AG04449 (cell line): ENCODE results near the gene ATP2B2.

Experiments
- CTCF ChIA-PET: fragments of 350-600 bp; formaldehyde crosslinking; extraction: SDS; loops from one replicate; lab custom pipeline; 2021; ENCODE audit warnings: antibody characterized with exemption; lab: Yijun Ruan, JAX
- POLR2A ChIA-PET: fragments of 400-600, 350-600 bp; formaldehyde crosslinking; extraction: SDS; loops from one replicate; lab custom pipeline; 2020; ENCODE audit warnings: antibody characterized with exemption, inconsistent platforms; lab: Yijun Ruan, JAX
- DNase-seq: peaks from one replicate; pipeline ENCODE4 v3.0.0-alpha.2; 2010; ENCODE audit warnings: low read depth, low spot score
- H3K4me3 ChIP-seq: 2 replicates; pipeline ENCODE4 v1.5.1; 2011; ENCODE audit warnings: low read depth, mild to moderate bottlenecking, control low read depth, low read length
- CTCF ChIP-seq: IDR thresholded peaks from one replicate; pipeline ENCODE4 v1.5.1; 2011; ENCODE audit warnings: mild to moderate bottlenecking, moderate library complexity, low read length, control low read depth, inconsistent platforms; ENCODE audit not compliant: insufficient read depth; ENCODE audit errors: missing control alignments

ATP2B2 gene

DNA sequence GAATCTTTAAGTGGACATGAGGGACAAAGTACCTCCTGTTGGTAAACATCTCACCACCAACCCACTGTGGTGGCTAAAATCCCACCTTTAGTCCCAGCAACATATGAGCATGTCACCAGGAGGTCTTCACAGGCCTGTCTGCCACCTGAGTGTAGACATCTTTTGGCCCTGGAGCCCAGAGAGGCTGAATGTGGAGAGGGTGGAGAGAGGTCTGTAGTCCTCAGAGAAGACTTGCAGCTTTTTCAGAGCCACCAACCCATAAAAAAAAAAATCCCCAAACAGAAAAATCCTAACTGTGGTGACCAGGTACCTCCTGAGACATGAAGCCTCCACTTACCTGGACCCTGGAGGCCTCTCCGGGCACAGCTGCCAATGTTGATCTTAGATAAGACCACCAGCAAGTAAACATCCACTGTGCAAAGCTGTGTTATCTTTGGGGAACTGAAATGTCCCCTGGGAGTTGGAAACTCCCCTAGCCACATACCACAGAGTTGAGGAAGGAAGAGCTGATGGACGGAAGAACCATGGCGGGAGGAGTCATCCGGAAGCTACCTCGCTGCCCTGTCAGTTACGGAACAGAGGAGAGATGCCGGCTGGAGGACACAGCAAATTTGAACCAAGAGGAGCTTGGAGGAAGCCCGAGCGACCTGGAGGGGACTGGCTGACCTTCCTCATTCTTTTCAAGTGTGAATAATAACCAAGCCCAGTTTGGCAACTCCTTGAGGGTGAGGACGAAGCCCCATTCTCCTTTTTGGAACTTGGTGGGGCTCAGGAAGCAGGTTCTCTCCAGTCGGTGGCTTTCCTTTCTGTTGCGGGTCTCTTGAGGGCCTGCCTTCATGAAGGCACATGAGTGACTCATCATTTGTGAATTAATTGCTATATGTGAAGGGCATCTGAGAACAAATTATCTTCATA is 212.6 kb downstream of the ATP2B2 start, which contains the start of gene GHRL:
TSS of gene GHRL (minus strand) at position 443 of the 915 bp plus-strand sequence. CDS start 2,767 bp downstream, outside the sequence.
- POLR2A ChIA-PET, result no interaction called here
- no peak within 1 kb of the TSS for H3K4me3 ChIP-seq
- DNase-seq, result no peak

DNA sequence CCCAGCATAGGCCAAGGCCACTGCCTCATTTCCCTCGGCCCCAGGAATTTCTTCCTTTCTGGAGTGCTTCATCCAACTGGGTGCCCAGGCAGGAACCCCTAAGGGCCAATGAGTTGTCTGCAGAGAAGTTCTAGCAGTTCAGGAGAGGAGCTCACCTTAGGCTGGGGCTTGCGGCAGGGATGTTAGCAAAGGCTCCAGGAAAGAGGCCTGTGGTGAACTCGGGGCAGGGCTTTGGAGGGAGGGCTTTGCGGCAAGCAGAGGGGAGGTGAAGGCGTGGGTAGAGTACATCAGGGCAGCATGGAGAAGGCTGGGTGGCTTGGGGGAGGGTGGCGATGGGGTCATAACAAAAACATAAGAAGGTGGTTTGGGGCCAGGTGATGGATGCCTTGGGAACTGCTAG is 213.7 kb downstream of the ATP2B2 start:
- CTCF ChIA-PET, result interaction anchor here (1.9 kb wide), 1 partner anchor 10 kb away, joined by 4 read pairs; no protein-coding TSS in a partner anchor
- no peak for TF ChIP-seq CTCF
- POLR2A ChIA-PET, result no interaction called here
- no peak for DNase-seq
- no peak overlapping the region for H3K4me3 ChIP-seq

More for the DNA sequence above, 212.6 kb downstream of the ATP2B2 start, which contains the start of gene GHRL:
- CTCF ChIA-PET, result interaction anchor here (0.6 to 1.9 kb wide), 2 partner anchors 11 to 127 kb away, joined by 3 to 4 read pairs; no protein-coding TSS in a partner anchor
- no peak for TF ChIP-seq CTCF

DNA sequence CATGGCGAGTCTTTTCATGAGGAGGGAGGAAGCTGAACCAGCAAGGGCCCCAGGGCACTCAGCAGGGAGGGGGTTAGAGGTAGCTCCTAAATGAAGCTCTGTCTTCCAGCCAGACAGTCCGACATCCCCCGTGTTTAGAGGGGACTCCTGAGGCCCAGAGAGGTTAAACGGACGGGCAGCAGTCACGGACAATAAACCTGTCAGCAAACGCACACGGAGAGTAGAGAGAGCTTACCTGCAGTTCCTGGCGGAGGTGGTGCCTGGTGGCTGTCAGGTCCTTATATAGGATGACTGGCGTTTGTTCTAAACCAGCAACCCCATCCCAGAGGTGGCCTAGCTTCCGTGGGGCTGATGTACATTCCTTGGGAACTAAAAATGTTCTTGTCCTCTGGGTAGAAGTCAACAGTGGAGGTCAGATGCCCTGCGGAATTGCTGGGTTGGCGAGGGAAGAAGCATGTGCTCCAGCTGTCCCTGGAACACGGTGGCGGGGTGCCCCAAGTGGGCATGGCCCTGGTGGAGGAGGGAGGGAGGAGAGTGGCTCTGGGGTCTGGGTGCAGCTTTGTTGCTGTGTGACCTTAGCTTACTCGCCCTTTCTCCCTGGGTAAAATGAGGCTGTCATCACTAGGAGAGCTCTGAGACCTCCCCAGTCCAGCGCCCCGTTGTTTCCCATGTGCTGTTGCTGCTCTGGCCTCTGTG is 214.8 kb downstream of the ATP2B2 start:
- CTCF ChIA-PET, result no interaction called here
- TF ChIP-seq CTCF, result no peak
- POLR2A ChIA-PET, result no interaction called here
- H3K4me3 ChIP-seq, result no peak overlapping the region
- no peak for DNase-seq

GRCh38 chr3:10289787-10290355 is 215.5 kb downstream of the ATP2B2 start:
- H3K4me3 ChIP-seq, result no peak overlapping the region
- TF ChIP-seq CTCF, result no peak
- ChIA-PET CTCF (no interaction called here), POLR2A (no interaction called here)
- DNase-seq, result no peak

DNA sequence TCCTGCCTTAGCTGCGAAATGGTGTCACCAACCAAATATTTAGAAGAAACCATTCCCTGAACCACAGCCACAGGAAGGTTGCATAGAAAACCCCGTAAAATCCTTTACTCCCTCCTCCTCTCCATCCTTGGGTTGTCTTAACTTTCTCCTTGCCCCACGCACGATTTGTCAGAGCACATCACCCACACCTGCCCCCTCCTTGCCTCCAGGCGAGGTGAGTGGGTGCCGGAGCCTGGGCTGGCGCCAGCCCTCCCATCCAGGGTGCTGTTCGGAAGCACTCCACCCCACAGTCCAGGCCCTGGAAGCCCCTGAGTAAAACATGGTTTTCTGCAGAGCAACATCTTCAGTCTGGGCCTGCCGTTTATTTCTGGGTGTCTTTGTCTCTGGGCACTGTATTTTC is 216.3 kb downstream of the ATP2B2 start:
- POLR2A ChIA-PET, result no interaction called here
- no peak for DNase-seq
- CTCF ChIA-PET, result no interaction called here
- H3K4me3 ChIP-seq, result no peak overlapping the region
- no peak for TF ChIP-seq CTCF
